PFSK-1 (cell line): ENCODE results near the gene LSS.

ENCODE experiments used
- POLR2AphosphoS5 ChIP-seq: IDR thresholded peaks from 2 replicates; pipeline ENCODE4 v1.6.1; 2012; ENCODE audit warnings: low read depth, mild to moderate bottlenecking, control low read depth, low read length, moderate library complexity
- SIN3A ChIP-seq: IDR thresholded peaks from 2 replicates; pipeline ENCODE4 v1.6.1; 2012; ENCODE audit warnings: mild to moderate bottlenecking, low read length, moderate library complexity, borderline replicate concordance; ENCODE audit not compliant: insufficient read depth
- TF ChIP-seq, protein P1 (sequence below), 2 experiments: IDR thresholded peaks; 2 replicates each; pipeline versions ENCODE4 v1.6.1 to v1.8.0; 2011 to 2012; ENCODE audit warnings: low read depth in 2 of 2, low read length in 2 of 2, control low read depth in 1 of 2, inconsistent platforms in 1 of 2, mild to moderate bottlenecking in 1 of 2, moderate library complexity in 1 of 2; ENCODE audit not compliant: insufficient read depth in 1 of 2

DNA sequence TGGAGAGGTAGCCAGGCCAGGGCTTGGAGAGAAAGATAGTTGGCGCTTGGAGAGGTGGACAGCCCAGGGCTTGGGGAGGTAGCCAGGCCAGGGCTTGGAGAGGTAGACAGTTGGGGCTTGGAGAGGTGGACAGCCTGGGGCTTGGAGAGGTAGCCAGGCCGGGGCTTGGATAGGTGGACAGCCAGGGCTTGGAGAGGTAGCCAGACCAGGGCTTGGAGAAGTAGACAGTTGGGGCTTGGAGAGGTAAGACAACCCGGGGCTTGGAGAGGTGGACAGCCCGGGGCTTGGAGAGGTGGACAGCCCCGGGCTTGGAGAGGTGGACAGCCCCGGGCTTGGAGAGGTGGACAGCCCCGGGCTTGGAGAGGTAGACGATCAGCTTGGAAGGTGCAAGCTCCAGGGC is 7.7 kb downstream of the LSS start:
- TF ChIP-seq SIN3A = no peak
- TF ChIP-seq, protein P1, sequence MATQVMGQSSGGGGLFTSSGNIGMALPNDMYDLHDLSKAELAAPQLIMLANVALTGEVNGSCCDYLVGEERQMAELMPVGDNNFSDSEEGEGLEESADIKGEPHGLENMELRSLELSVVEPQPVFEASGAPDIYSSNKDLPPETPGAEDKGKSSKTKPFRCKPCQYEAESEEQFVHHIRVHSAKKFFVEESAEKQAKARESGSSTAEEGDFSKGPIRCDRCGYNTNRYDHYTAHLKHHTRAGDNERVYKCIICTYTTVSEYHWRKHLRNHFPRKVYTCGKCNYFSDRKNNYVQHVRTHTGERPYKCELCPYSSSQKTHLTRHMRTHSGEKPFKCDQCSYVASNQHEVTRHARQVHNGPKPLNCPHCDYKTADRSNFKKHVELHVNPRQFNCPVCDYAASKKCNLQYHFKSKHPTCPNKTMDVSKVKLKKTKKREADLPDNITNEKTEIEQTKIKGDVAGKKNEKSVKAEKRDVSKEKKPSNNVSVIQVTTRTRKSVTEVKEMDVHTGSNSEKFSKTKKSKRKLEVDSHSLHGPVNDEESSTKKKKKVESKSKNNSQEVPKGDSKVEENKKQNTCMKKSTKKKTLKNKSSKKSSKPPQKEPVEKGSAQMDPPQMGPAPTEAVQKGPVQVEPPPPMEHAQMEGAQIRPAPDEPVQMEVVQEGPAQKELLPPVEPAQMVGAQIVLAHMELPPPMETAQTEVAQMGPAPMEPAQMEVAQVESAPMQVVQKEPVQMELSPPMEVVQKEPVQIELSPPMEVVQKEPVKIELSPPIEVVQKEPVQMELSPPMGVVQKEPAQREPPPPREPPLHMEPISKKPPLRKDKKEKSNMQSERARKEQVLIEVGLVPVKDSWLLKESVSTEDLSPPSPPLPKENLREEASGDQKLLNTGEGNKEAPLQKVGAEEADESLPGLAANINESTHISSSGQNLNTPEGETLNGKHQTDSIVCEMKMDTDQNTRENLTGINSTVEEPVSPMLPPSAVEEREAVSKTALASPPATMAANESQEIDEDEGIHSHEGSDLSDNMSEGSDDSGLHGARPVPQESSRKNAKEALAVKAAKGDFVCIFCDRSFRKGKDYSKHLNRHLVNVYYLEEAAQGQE (IDR thresholded peaks at IDR 0.05; ENCODE audit: insufficient read depth in 1 of 2, low read depth in 2 of 2, low read length in 2 of 2) = no peak
- no peak for TF ChIP-seq POLR2AphosphoS5
